CD4-positive, alpha-beta T cell treated with Interleukin-4 for 1 hour (primary cell): ENCODE measurements around the gene BLTP3B.

Experiments used
- DNase-seq, 2 donors: peaks; one replicate each; pipeline ENCODE4 v3.0.0-alpha.2; 2020 to 2022

BLTP3B gene

GRCh38 chr12:100114574-100114973, 28.1 kb downstream of the BLTP3B start:
- DNase-seq, result no peak

- DNase-seq, result no peak
Observed at GRCh38 chr12:100110276-100110675, 32.4 kb downstream of the BLTP3B start.

GRCh38 chr12:100106861-100107260, 35.8 kb downstream of the BLTP3B start:
- no peak for DNase-seq

- no peak for DNase-seq
Observed at GRCh38 chr12:100105661-100106060, 37.0 kb downstream of the BLTP3B start.

- DNase-seq, result no peak
Observed at GRCh38 chr12:100101000-100101399, 41.7 kb downstream of the BLTP3B start.
